ENCODE measurements around the gene ANKS1A.
"Not testable (repeated sequence)": the region's sequence is repeated elsewhere in the genome, so short reads cannot be mapped to it uniquely, and the experiment has no call there.

Gene ANKS1A, protein sequence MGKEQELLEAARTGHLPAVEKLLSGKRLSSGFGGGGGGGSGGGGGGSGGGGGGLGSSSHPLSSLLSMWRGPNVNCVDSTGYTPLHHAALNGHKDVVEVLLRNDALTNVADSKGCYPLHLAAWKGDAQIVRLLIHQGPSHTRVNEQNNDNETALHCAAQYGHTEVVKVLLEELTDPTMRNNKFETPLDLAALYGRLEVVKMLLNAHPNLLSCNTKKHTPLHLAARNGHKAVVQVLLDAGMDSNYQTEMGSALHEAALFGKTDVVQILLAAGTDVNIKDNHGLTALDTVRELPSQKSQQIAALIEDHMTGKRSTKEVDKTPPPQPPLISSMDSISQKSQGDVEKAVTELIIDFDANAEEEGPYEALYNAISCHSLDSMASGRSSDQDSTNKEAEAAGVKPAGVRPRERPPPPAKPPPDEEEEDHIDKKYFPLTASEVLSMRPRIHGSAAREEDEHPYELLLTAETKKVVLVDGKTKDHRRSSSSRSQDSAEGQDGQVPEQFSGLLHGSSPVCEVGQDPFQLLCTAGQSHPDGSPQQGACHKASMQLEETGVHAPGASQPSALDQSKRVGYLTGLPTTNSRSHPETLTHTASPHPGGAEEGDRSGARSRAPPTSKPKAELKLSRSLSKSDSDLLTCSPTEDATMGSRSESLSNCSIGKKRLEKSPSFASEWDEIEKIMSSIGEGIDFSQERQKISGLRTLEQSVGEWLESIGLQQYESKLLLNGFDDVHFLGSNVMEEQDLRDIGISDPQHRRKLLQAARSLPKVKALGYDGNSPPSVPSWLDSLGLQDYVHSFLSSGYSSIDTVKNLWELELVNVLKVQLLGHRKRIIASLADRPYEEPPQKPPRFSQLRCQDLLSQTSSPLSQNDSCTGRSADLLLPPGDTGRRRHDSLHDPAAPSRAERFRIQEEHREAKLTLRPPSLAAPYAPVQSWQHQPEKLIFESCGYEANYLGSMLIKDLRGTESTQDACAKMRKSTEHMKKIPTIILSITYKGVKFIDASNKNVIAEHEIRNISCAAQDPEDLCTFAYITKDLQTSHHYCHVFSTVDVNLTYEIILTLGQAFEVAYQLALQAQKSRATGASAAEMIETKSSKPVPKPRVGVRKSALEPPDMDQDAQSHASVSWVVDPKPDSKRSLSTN

DNA sequence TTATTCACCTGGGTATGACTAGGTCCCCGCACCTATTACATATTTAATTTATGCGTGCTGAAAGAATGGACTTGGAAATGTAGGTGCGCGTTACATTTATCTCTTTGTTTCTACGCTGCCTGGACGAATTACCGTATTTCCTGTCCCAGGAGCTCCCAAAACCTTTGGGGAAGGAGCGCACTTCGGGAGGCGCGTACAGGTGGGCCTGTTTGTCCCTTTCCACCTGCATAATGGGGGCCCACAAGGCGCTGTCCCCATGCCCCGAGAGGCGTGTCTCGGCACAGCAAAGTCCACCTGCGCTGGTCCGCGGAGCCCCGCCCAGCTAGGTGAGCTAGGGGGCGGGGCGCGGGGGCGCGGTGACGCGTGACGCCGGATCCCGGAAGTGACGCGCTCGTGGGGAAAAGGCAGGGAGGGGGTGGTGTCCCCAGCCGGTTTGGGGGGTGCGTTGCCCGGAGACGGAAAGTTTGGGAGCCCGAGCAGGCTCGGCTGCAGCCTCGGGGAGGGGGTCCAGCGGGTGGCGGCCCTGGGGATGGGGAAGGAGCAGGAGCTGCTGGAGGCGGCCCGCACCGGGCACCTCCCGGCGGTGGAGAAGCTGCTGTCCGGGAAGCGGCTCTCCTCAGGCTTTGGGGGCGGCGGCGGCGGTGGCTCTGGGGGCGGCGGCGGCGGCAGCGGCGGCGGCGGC is at the start of gene ANKS1A:
ANKS1A (plus strand) TSS at position 382 of the 682 bp plus-strand sequence; CDS start at position 530, 148 bp downstream.
- H3K27ac ChIP-seq: peak within 1 kb of the TSS; percentile 82
- no peak for DNase-seq (ENCODE audit: low read depth, low spot score)

DNA sequence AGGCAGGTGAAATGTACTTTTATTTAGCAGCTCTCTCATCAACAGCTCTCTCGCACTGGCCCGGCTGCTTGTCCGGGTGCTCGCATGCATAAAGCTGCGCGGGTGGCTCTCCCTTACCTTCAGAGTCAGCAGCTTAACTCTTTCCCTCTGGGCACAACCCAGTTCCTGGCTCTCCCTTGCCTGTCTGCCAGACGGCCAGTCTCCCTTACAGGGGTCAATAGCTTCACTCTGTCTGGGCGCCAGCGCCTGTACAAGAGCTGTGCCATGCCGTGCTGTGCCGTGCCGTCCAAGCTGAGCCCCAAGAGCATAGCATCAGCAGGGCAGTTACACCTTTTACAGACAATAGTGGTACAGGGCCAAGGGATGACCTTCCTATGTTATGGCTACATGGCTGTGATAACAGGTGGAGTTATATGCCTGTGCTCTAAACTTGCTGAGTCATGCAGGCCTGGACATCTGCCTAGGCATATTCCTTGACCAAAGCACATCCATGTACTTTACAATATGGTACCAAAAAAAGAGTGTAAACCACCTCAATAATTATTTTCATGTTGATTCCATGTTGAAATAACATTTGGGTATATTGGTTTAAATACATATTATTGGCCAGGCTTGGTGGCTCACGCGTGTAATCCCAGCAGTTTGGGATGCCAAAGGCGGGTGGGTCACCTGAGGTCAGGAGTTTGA is 49.2 kb upstream of the ANKS1A start:
- no peak overlapping the region for H3K27ac ChIP-seq
- DNase-seq (ENCODE audit: low read depth, low spot score): no peak

DNA sequence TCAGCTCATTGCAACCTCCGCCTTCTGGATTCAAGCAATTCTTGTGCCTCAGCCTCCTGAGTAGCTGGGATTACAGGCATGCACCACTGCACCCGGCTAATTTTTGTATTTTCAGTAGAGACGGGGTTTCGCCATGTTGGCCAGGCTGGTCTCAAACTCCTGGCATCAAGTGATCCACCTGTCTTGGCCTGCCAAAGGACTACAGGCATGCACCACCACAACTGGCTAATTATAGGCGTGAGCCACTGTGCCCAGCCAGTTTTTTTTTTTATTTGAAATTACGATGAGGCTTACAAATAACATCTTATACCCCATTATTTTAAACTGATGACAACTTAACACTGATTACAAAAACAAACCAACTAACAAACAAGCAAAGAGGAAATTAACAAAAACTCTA is 40.0 kb upstream of the ANKS1A start:
- not testable (repeated sequence) for DNase-seq (ENCODE audit: low read depth, low spot score); H3K27ac ChIP-seq

DNA sequence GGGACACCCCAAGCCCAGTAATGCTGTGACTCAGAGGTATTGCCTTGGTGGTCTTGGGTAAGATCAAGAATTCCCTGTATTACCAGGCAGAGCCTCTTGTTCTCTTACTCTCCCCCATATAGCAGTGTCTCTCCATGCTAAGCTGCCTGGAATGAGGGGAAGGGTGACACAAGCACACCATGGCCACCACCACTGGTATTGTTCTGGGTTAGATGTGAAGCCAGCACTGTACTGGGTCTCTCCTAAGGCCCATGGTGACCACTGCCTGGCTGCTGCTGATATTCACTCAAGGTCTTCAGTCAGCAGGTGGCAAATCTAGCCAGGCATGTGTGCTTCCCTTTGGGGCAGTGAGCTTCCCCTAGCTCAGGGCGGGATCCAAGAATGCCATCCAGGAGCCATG is 37.7 kb upstream of the ANKS1A start:
- H3K27ac ChIP-seq: no peak overlapping the region
- no peak for DNase-seq (ENCODE audit: low read depth, low spot score)

DNA sequence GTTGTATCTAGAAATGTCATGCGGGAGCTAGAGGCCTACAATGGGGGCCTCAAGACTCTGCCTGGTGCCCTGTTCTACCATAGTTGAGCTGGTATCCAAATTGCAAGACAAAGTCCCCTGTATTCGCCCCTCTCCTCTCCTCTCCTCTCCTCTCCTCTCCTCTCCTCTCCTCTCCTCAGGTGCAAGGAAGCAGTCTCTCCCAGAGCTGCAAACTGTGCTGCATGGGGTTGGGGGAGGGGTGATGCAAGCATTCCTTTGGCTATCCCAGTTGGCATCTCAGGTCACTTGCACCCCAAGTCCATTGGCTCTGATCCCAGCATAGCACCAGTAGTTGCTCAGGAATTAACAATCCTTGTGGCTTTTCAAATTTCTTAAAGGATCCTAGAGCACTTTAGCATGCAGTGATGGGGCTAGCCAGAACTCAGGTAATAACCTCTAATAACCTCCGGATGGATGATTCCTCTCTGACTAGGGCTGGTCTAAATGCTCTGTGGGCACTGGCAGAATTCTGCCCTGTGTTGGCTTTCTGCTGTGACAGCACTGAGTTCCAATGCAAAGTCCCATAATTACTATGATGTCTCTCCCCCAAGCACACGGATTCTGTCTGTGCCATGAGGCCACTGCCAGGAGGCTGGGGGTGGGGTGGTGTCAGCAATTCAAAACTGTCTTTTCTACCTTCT is 36.5 kb upstream of the ANKS1A start:
- no peak for DNase-seq (ENCODE audit: low read depth, low spot score)
- H3K27ac ChIP-seq: no peak overlapping the region

DNA sequence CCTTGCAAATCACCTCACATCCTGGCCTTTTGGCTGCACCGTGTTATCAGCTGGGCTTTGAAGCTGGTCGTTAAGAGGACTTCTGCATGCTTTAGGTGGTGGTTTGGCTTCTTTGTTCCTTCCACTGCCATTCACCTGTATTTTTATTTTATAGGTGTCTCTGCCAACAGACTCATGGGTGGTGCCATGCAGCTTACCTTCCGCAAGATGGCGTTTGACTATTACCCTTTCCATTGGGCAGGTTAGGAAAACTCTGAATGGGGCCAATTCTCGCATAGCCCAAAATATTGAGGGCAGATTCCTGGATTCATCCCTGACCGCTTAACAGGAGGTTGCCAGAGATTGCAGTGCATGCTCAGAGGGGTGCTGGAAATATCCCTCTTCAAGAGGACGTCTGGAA is 33.6 kb upstream of the ANKS1A start:
- H3K27ac ChIP-seq: no peak overlapping the region

DNA sequence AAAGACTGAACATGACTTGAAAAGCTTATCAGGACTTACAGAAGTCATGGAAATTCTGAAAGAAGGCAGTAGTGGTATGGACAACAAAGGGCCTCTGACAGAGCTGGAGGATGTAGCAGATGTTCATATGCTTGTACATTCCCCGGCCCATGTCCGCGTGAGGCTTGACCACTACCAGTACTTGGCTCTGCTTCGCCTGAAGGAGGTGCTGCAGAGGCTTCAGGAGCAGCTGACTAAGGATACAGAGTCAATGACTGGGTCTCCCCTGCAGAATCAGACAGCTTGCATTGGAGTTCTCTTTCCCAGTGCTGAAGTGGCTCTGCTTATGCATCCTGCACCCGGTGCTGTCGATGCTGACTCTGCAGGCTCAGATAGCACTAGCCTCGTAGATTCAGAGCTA is 30.4 kb upstream of the ANKS1A start:
- no peak overlapping the region for H3K27ac ChIP-seq
- DNase-seq (ENCODE audit: low read depth, low spot score): no peak

More for the DNA sequence above, 33.6 kb upstream of the ANKS1A start:
- no peak for DNase-seq (ENCODE audit: low read depth, low spot score)

DNA sequence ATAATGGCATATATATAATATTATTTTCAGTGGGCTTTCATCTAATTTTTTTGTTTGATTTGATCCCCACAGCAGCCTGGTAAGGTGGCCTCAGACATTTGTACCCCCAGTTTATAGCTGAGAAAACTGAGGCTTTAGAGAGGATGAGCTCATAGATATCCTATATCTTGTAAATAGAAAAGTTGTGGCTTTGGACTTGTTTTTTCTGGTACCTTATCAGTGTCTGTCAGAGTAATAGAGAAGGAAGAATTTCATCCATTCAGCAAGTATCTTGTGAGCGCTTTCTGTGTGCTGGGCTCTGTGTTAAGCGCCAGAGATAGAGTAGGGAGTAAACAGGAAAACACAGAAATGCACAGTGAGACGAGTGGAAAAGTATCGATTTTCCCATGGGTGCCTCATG is 29.1 kb upstream of the ANKS1A start:
- H3K27ac ChIP-seq: no peak overlapping the region
- no peak for DNase-seq (ENCODE audit: low read depth, low spot score)

DNA sequence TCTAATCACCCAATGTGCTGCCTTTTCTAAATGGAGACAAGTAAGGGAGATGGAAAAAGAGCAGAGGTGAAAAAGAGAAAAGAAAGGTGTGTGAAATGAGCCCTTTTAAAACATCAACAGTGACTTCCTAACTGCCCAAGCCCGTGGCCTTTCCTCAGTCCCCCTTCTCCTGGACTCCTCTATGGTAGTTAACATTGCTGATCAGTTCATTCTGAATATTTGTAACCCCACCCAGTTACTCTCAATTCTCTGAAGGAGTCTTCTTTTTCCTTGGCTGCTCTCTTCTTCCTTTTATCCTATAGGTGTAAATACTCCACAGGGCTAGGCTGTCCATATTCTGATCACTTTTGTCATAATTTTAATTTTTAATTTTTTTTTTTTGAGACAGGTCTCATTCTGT is 28.3 kb upstream of the ANKS1A start:
- DNase-seq (ENCODE audit: low read depth, low spot score): no peak
- H3K27ac ChIP-seq: no peak overlapping the region

DNA sequence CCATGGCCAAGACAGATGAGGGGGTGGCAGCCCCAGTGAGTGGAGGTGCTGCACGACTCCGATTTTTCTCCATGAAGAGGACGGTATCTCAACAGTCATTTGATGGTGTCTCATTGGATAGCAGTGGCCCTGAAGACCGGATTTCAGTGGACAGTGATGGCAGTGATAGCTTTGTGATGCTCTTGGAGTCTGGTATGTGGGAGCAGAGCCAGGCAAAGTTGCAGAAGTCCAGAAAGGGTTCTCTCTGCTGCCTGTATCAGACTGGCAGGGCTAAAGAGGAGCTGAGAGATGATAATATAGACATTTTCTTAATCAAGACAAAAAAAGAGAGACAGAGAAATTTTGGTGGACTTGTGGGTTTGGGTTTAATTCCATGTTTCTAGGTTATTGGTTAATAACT is 25.0 kb upstream of the ANKS1A start:
- no peak overlapping the region for H3K27ac ChIP-seq
- DNase-seq (ENCODE audit: low read depth, low spot score): no peak

DNA sequence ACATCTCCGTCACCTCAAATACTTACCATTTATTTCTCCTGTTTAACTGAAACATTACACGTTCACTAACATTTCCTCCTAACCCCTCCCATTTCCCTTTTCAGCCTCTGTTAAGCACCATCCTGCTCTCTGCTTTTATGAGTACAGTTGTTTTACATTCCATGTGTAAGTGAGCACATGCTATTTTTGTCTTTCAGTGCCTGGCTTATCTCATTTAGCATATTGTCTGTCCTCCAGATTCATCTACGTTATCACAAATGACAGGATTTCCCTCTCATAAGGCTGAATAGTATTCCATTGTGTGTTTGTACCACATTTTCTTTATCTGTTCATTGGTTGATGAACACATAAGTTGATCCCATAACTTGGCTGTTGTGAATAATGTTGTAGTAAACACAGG is 23.9 kb upstream of the ANKS1A start:
- H3K27ac ChIP-seq: no peak overlapping the region

DNA sequence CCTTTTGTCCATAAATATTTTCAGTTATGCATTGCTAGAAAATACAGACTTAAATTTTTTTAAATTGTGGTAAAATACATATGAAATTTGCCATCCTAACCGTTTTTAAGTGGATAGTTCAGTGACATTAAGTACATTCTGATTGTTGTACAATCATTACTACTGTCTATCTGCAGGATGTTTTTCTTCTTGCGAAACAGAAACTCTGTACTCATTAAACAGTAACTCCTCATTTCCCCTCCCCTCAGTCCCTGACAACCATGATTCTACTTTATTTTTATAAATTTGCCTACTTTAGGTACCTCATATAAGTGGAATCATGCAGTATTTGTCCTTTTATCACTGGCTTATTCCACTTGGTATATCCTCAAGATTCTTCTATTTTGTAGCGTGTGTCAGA is 22.5 kb upstream of the ANKS1A start:
- H3K27ac ChIP-seq: no peak overlapping the region
- DNase-seq (ENCODE audit: low read depth, low spot score): no peak

More for the DNA sequence above, 23.9 kb upstream of the ANKS1A start:
- DNase-seq (ENCODE audit: low read depth, low spot score): no peak

DNA sequence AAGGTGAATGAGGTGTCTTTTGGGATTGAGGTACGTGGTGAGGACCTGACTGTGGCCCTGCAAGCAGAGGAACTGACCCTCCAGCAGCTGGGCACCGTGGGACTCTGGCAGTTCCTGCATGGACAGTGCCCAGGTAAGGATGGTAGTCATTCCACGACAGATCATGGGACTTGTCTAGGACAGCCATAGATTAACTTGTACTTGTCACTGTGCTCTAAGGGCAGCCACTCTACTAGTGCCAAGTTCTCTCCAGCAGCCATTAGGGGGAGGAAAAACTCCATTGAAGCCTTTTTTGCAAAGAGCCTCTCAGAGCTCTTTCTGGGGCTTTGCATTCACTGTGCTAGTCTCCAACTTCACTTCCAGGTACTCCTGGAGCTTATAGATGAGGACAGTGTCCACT is 21.6 kb upstream of the ANKS1A start:
- no peak for DNase-seq (ENCODE audit: low read depth, low spot score)
- no peak overlapping the region for H3K27ac ChIP-seq

DNA sequence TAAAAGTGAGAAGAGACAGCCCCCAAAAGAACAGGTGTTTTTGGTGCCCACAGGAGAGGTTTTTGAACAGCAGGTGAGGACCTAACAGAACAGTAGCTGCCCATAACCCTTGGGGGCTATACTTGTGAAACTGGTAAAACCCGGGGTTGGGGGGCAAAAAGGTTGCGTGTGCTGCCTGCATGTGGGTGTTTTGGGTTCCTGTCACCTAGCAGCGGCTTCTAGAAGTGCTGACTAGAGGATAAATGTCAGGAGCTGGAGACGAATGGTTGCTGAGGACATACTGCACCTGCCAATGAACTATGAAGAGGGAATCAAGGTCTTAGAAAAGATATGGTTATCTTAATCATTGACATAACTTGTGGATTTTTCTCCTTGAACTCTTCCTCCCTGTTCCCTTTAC is 17.2 kb upstream of the ANKS1A start:
- DNase-seq (ENCODE audit: low read depth, low spot score): no peak
- H3K27ac ChIP-seq: no peak overlapping the region

DNA sequence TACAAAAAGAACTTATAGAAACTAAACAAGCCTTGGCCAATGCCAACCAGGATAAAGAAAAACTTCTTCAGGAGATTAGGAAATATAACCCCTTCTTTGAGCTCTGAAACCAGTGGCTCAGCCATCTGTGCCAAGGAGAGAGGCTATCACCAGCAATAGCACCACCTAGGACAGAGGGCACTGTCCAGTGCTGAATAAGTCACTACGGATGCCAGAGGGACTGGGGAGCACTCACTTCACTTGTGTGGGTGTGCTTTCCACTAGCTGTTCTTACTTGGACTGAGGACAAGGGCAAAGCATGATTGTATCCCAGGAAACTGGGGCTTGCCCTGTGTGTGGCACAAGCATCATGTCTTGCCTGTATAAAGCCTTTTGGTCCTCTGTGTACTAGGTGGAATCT is 16.7 kb upstream of the ANKS1A start:
- no peak overlapping the region for H3K27ac ChIP-seq
- no peak for DNase-seq (ENCODE audit: low read depth, low spot score)

DNA sequence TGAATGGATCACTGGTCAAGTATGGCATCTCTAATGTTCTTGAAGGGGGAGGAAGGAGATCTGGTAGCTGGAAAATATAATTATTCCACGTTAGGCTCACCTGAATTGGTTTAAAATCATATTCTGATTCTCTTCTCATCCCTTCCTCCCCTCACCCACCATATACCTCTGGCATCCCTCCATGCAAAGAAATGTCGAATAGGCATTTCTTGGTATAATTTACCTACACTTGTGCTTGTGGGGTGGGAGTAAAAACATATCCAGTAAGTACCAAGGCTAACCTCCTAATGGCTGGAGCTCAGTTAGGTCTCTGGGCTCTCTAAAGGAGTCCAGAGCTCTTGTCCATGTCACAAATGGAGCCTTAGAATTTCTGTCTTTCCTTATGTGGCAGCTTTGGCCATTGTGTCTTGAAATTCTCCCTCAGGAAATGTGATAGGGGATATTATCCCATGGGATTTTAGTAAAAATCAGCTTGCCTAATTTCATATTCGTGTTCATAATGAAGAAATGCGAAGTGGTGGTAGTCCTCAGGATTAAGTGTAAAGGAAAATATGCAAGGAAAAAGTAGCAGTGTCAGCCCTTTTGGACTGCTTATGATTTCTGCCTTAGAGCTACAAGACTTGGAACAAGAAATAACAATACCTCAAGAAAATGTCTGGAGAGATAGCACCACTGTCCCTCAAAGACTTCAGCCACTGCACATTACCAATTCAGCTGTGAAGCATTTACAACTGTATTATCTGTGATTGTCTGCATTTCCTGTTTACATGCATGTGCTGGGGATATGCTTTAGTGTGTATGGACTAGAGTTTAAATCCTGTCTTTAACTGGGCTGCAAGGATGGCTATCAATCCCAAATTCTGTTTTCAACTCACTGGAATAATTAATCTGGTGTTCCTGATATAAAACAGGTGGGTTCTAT is 13.5 kb upstream of the ANKS1A start:
- H3K27ac ChIP-seq: no peak overlapping the region
- DNase-seq (ENCODE audit: low read depth, low spot score): no peak

DNA sequence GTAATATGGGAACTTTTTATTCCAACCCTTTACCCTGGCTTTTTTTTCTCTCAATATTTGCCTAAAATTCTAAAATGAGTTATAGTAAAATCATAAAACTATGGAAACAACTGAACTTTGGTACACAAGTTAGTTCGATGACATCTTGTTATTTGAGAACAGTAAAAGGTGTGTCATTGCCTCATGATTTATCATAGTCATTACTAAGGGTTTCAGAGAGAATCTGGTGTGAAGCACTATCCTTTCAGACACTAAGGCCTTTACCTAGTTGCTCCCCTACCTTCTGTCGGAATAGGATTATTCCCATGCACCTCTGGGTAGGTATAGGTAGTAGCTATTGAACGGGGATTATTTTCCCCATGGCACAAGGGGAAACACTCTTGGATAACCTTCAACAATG is 12.6 kb upstream of the ANKS1A start:
- no peak for DNase-seq (ENCODE audit: low read depth, low spot score)
- peak overlapping the region; percentile 3 for H3K27ac ChIP-seq

DNA sequence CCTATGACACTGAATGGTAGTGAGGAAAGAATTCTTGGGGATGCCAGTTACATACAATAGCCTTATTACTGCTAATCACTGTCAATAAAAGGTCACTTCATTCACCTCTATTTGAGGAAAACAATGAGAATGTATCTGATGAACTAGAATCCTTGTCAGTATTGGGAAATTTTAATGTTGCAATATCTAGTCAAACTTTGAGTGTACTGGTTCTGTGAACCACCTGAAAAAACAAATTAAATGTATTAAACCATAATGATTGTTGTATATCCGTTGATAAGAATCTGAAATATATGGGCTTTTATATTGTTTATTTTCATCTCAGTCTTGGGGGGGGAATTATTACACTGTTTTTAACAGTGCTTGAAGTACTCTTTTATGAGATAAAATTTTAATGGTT is 11.8 kb upstream of the ANKS1A start:
- DNase-seq (ENCODE audit: low read depth, low spot score): no peak
- H3K27ac ChIP-seq: no peak overlapping the region
